HG02798 (cell line): ENCODE measurements around the gene UROC1.

Source experiments
- ATAC-seq: cut with Tn5 transposase; IDR thresholded peaks from one replicate; pipeline ENCODE4 v1.9.1; 2021; ENCODE audit warnings: mild to moderate bottlenecking; ENCODE audit not compliant: unreplicated experiment, poor library complexity

The UROC1 gene

GRCh38 chr3:126548556-126549466 lies 31.2 kb upstream of the UROC1 start:
- no peak for ATAC-seq

- ATAC-seq, result no peak
Observed at GRCh38 chr3:126547721-126548120, 30.1 kb upstream of the UROC1 start.

- no peak for ATAC-seq
Observed at GRCh38 chr3:126546549-126547239, 29.1 kb upstream of the UROC1 start.

- ATAC-seq, result no peak
Observed at GRCh38 chr3:126546013-126546412, 28.4 kb upstream of the UROC1 start.

DNA sequence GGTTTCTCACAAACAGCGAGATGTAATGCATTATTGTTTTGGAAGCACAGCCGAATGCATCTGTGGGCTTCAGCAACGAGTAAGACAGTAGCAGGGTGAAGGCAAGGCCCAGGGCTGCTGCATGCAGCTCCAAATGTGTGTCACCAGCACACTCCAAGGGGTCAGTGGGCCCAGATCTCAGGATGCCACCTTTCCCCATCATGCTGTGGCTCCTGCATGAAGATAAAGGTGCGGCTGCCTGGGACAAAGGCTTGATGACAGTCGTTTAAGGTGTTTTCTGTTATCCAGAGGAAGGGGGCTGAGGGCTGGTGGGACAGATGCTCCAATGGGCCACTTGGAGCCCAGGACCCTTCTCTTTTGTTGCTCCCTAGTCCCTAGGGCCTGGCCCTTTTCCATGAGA lies 28.0 kb upstream of the UROC1 start:
- ATAC-seq, result no peak

GRCh38 chr3:126544596-126545281 lies 27.2 kb upstream of the UROC1 start:
- no peak for ATAC-seq

GRCh38 chr3:126543457-126544061 lies 26.0 kb upstream of the UROC1 start:
- ATAC-seq, result no peak

- no peak for ATAC-seq
Observed at GRCh38 chr3:126542340-126543241, 25.0 kb upstream of the UROC1 start.

GRCh38 chr3:126541628-126542339 lies 24.2 kb upstream of the UROC1 start:
- no peak for ATAC-seq

GRCh38 chr3:126540951-126541627 lies 23.5 kb upstream of the UROC1 start:
- no peak for ATAC-seq

DNA sequence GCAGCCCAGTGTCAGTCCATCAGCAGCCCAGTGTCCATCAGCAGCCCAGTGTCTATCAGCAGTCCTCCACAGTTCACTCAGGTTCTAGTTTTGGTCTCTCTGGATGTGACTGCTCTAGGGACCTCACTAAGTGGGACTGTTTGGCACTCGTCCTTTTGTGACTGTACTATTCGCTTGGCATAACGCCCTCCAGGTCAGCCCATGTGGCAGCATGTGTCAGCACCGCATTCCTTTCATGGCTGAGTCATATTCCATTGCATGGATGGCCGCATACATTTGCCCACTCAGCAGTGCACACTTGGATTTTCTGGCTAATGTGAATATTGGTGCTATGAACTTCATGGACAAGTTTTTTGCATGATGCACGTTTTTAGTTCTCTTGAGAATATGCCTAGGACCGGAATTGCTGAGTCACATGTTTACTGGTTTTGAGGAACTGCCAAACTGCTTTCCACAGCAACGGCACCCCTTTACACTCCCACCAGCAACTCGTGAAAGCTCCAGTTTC lies 22.8 kb upstream of the UROC1 start:
- no peak for ATAC-seq

DNA sequence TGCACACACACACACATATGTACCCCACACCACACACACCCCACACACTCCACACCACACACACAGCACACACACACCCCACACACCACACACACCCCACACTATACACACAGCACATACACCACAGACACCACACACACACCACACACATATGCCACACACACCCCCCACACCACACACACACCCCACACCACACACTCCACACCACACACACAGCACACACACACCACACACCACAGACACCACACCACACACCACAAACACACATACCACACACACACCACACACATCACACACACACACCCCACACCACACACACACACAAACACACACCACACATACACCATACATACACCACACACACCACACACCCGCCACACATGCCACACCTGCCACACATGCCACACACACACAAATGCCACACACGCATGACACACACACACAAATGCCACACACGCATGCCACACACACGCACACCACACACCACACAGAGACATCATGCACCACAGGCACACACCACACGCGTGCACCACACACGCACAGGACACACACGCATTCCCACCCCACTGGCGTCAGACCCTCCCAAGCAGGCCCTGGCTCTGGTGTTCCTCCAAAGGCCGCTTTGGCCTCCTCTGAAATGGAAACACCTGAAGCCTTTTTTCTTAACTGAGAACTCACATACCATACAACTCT lies 22.1 kb upstream of the UROC1 start:
- ATAC-seq, result no peak

DNA sequence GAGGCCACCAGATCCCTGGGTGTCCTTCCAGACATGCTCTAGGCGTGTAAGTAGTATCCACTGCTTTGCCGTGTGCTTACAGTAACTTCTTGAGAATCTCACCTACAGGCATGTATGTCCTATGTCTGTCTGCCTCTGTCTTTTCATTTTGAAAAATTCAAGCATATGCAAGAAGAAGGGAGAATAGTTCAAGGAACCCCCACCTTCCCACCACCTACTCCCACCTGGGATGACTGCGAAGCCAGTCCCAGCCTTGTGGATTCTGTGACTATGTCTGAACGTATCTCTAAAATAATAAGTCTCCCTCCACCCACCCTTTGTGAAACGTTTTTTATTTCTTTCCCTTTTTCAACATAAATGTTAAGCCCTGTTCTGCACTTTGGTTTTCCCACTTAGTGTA lies 21.4 kb upstream of the UROC1 start:
- ATAC-seq, result no peak

DNA sequence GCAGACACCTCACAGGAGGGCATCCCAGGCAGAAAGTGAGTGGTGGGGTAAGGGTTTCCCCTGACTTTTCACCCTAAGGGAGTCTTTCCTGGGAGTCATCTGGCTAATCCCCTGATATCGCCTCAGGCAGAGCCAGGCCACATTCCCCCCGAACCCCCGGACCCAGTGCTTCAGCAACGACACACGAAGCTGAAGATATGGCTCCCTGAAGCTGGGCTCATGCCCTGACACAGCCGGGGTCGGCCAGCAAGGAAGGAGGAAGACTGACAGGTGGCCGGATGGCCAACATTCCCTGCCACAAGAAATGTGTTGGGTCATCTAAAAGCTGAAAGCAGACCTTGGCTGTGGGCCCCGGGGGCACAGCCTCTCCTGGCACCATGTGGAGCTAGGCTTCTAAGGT lies 20.7 kb upstream of the UROC1 start:
- no peak for ATAC-seq

DNA sequence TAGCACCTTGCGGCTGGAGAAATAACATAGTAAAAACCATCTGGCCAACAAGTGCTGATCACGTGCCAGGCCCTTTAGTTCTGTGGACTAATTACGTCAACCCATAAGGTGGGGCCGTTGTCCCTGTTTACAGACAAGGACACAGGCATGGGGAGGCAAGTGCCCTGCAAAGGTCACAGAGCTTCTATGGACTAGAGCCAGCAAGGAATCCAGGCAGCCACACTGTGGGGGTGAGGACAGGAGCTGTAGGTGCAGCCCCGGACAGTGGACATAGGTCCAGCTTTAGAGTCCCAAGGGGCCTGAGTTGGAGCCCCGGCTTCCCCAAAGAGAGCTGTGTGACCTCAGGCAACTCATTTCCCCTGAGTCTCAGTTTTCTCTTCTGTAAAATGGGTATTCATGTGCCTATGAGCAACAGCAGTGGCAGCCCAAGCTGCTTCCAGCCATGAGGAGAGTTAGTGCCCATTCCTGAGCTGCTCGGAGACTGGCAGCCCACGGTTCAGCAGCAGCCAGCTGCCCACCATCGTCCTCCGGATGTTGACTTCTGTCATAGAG lies 20.2 kb upstream of the UROC1 start:
- no peak for ATAC-seq

DNA sequence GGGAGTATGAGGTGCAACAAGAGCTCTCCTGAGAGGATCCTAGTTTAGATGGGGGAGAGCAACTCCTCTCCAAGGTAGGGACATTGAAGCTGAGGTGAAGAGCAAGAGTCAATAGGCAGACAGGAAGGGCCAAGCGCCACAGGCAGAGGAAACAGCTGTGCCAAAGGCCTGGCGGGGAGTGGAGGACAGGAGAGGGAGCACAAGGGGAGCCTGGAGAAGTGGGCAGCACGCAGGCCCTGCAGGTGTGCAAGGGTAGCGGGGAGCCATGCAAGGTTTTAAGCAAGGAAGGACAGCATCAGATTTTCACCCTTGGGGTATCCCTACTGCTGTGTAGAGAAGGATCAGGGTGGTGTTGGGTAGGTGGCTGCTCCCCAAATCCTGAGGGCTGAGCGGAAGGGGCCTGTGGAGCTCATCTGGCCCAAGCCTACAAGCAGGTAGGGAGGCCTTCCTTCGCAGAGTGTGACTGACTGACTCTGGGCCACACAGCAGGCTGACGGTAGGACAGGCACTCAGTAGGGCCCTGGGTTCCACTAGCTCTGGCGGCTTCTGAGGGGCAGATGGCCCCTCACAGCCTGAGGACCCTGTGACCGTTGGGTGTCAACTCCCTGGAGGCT lies 19.6 kb upstream of the UROC1 start:
- no peak for ATAC-seq

GRCh38 chr3:126536126-126536525 lies 18.6 kb upstream of the UROC1 start:
- ATAC-seq, result no peak
